H1 (cell line): ENCODE measurements around the gene YWHAE. TPM values are rescaled to one million over a fixed set of nuclear protein-coding genes. Genes with fewer than 3 reads are reported as not detected.

Experiments
- BRCA1 ChIP-seq: IDR thresholded peaks from 2 replicates; pipeline ENCODE4 v1.6.1; 2012; ENCODE audit warnings: low read depth, low read length, improper control_type of control experiment
- CEBPB ChIP-seq: IDR thresholded peaks from 2 replicates; pipeline ENCODE4 v1.6.1; 2012; ENCODE audit warnings: low read depth, low read length
- CTBP2 ChIP-seq: IDR thresholded peaks from 2 replicates; pipeline ENCODE4 v1.7.0; 2011; ENCODE audit warnings: borderline replicate concordance, mild to moderate bottlenecking, moderate library complexity, mixed read lengths, low read length; ENCODE audit not compliant: insufficient read depth, insufficient read length
- HDAC2 ChIP-seq, 2 experiments: fragments of 300-600 bp in 1 of 2; sonication (generic) in 1 of 2; IDR thresholded peaks; 2 replicates each; pipeline ENCODE4 v1.6.1; 2011 to 2012; ENCODE audit warnings: low read depth in 2 of 2, low read length in 2 of 2, mild to moderate bottlenecking in 2 of 2, moderate library complexity in 2 of 2, borderline replicate concordance in 1 of 2, inconsistent platforms in 1 of 2
- KDM4A ChIP-seq: IDR thresholded peaks from one replicate; pipeline ENCODE4 v1.7.1; 2012; ENCODE audit warnings: low read depth, mild to moderate bottlenecking, moderate library complexity, low read length, inconsistent platforms; ENCODE audit not compliant: severe bottlenecking
- NANOG ChIP-seq: IDR thresholded peaks from 2 replicates; pipeline ENCODE4 v1.6.1; 2011; ENCODE audit warnings: low read length, low read depth, mild to moderate bottlenecking, inconsistent platforms; ENCODE audit not compliant: insufficient read depth, poor library complexity, severe bottlenecking
- RAD21 ChIP-seq, 2 experiments: IDR thresholded peaks in 1 of 2; conservative IDR thresholded peaks in 1 of 2; 2 replicates each; pipeline ENCODE4 v1.6.1; 2011; ENCODE audit warnings: low read depth in 2 of 2, low read length in 2 of 2, improper control_type of control experiment in 1 of 2, inconsistent platforms in 1 of 2, mild to moderate bottlenecking in 1 of 2, moderate library complexity in 1 of 2
- RBBP5 ChIP-seq: IDR thresholded peaks from 2 replicates; pipeline ENCODE4 v1.7.1; 2012; ENCODE audit warnings: low read depth, mild to moderate bottlenecking, inconsistent platforms, low read length, moderate library complexity, borderline replicate concordance
- SAP30 ChIP-seq: fragments of 300-600 bp; sonication (generic); IDR thresholded peaks from 2 replicates; pipeline ENCODE4 v1.7.1; 2012; ENCODE audit warnings: low read length, moderate library complexity, mild to moderate bottlenecking, inconsistent platforms; ENCODE audit not compliant: insufficient read depth, insufficient replicate concordance
- SIN3A ChIP-seq, 2 experiments: IDR thresholded peaks in 1 of 2; conservative IDR thresholded peaks in 1 of 2; 2 replicates each; pipeline ENCODE4 v1.6.1; 2011 to 2012; ENCODE audit warnings: low read length in 2 of 2, improper control_type of control experiment in 1 of 2, low read depth in 1 of 2, mild to moderate bottlenecking in 1 of 2
- SIX5 ChIP-seq: IDR thresholded peaks from 2 replicates; pipeline ENCODE4 v1.6.1; 2011; ENCODE audit warnings: mild to moderate bottlenecking, low read depth, low read length
- SP2 ChIP-seq: IDR thresholded peaks from 2 replicates; pipeline ENCODE4 v1.6.1; 2012; ENCODE audit warnings: mild to moderate bottlenecking, low read length, inconsistent platforms
- SRF ChIP-seq: IDR thresholded peaks from 2 replicates; pipeline ENCODE4 v1.6.1; 2011; ENCODE audit warnings: mild to moderate bottlenecking, low read depth, low read length, moderate library complexity
- TEAD4 ChIP-seq: IDR thresholded peaks from 2 replicates; pipeline ENCODE4 v1.6.1; 2012; ENCODE audit warnings: low read depth, low read length, inconsistent platforms, mixed read lengths
- YY1 ChIP-seq: IDR thresholded peaks from 2 replicates; pipeline ENCODE4 v1.6.1; 2011; ENCODE audit warnings: low read depth, mild to moderate bottlenecking, low read length
- polyA plus RNA-seq, 7 experiments: library from polyadenylated mRNA; depleted of rRNA in 3 of 7; stranded (reverse) in 5 of 7; unstranded in 2 of 7; fragments of >200 nt in 5 of 7; fragments of 200-250 nt in 2 of 7; gene quantifications; 1 replicate in 5 of 7; 2 replicates in 1 of 7; 4 replicates in 1 of 7; pipeline versions ENCODE4 v1.2.1 to v1.2.3, GENCODE V29; 2011 to 2013; ENCODE audit warnings: missing spikeins in 2 of 7, mixed read lengths in 2 of 7
- total RNA-seq: library from RNA; stranded (reverse); fragmentation: NEBNext Ultra II Directional; extraction: Animal tissue kit (Norgen Biotek cat#: 25700); gene quantifications from 2 replicates; pipeline ENCODE4 v1.2.1, GENCODE V29; 2021
- TF ChIP-seq, protein P1 (sequence below): IDR thresholded peaks from 2 replicates; pipeline ENCODE4 v1.6.1; 2012; ENCODE audit warnings: inconsistent platforms
- TF ChIP-seq, protein P2 (sequence below), 3 experiments: IDR thresholded peaks; 1 replicate in 2 of 3; 2 replicates in 1 of 3; pipeline versions ENCODE4 v1.5.1 to v1.6.1; 2011; ENCODE audit warnings: low read length in 3 of 3, mild to moderate bottlenecking in 3 of 3, inconsistent platforms in 2 of 3, low read depth in 1 of 3, moderate library complexity in 1 of 3; ENCODE audit not compliant: insufficient read depth in 1 of 3; ENCODE audit errors: control extremely low read depth in 1 of 3
- TF ChIP-seq, protein P3 (sequence below): IDR thresholded peaks from 2 replicates; pipeline ENCODE4 v1.6.1; 2012; ENCODE audit warnings: inconsistent platforms

YWHAE gene
- total and polyA plus RNA-seq, 2 of the 8 experiments (the other 6 are each of a cell fraction or from before 2014, with no cell fraction given) = 559 to 1,186 TPM

DNA sequence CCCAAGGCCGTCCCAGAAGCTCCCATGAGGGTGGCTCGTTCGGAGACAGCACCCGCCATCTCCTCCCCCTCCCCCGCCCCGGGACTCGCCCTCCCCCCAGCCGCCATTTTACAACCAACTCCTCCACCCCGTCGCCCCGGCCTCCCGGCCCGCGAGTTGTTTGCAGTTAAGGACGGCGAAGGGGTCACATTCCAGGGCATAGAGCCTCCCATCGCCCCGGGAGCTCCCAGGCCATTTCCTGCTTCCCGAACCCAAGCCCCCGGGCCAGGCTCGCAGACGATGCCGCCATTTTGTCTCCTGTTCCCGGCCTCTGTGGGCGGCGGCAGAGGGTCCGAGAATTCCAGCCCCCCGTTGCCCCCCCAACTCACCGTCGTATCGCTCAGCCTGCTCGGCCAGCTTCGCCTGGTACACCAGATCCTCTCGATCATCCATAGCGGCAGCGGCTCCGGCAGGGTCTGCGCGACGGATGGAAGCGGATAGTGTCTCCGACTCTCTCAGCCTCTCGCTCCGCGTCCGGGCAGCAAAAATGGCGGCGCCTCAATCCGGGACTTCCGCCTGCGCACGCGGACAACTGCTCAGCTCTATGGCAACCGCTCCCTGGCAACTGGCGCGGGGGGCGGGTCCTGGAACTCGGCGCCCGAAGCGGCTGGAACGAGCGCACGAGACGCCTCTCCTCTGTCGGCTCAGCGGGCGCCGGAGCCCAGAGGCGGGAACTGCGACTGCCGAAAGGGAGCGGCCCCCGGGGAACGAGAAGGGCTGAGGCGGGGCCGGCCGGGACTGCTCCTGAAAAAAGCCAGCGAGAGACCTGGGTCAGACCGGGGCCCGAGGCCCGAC, at the start of gene YWHAE (continued):
- TF ChIP-seq RBBP5 = no peak
- no peak for TF ChIP-seq NANOG
- no peak for TF ChIP-seq SAP30
- TF ChIP-seq, protein P1, sequence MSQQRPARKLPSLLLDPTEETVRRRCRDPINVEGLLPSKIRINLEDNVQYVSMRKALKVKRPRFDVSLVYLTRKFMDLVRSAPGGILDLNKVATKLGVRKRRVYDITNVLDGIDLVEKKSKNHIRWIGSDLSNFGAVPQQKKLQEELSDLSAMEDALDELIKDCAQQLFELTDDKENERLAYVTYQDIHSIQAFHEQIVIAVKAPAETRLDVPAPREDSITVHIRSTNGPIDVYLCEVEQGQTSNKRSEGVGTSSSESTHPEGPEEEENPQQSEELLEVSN = peak; percentile 75; the same call in 1 of the 2 replicates
- no peak for TF ChIP-seq SIX5
- TF ChIP-seq, protein P2, sequence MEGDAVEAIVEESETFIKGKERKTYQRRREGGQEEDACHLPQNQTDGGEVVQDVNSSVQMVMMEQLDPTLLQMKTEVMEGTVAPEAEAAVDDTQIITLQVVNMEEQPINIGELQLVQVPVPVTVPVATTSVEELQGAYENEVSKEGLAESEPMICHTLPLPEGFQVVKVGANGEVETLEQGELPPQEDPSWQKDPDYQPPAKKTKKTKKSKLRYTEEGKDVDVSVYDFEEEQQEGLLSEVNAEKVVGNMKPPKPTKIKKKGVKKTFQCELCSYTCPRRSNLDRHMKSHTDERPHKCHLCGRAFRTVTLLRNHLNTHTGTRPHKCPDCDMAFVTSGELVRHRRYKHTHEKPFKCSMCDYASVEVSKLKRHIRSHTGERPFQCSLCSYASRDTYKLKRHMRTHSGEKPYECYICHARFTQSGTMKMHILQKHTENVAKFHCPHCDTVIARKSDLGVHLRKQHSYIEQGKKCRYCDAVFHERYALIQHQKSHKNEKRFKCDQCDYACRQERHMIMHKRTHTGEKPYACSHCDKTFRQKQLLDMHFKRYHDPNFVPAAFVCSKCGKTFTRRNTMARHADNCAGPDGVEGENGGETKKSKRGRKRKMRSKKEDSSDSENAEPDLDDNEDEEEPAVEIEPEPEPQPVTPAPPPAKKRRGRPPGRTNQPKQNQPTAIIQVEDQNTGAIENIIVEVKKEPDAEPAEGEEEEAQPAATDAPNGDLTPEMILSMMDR (IDR thresholded peaks at IDR 0.05; ENCODE audit: control extremely low read depth in 1 of 3, insufficient read depth in 1 of 3, low read depth in 1 of 3, low read length in 3 of 3) = no peak
- peak; percentile 30 for TF ChIP-seq KDM4A
- TF ChIP-seq HDAC2 (IDR thresholded peaks at IDR 0.05; ENCODE audit: borderline replicate concordance in 1 of 2, low read depth in 2 of 2, low read length in 2 of 2) = 0 out of 4 replicates have a peak, but pooled peaks of 1 of the 2 experiments have one; percentile 38
- TF ChIP-seq SP2 = no peak
- TF ChIP-seq CTBP2 = no peak
- TF ChIP-seq TEAD4 = peak; percentile 67
- TF ChIP-seq, protein P3, sequence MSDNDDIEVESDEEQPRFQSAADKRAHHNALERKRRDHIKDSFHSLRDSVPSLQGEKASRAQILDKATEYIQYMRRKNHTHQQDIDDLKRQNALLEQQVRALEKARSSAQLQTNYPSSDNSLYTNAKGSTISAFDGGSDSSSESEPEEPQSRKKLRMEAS = peak; percentile 87
- TF ChIP-seq SRF = no peak
- peak; percentile 95 for TF ChIP-seq YY1
- peak in 1 of 2 experiments; percentile 88; a peak in 3 of 4 replicates for TF ChIP-seq SIN3A (conservative IDR thresholded peaks at IDR 0.05 in 1 of 2, IDR thresholded peaks at IDR 0.05 in 1 of 2; ENCODE audit: low read depth in 1 of 2, low read length in 2 of 2)
- no peak for TF ChIP-seq CEBPB
- TF ChIP-seq BRCA1 = no peak
- TF ChIP-seq RAD21 (IDR thresholded peaks at IDR 0.05 in 1 of 2, conservative IDR thresholded peaks at IDR 0.05 in 1 of 2; ENCODE audit: low read depth in 2 of 2, low read length in 2 of 2) = no peak
